ENCODE data around the gene TAS1R1.

DNA sequence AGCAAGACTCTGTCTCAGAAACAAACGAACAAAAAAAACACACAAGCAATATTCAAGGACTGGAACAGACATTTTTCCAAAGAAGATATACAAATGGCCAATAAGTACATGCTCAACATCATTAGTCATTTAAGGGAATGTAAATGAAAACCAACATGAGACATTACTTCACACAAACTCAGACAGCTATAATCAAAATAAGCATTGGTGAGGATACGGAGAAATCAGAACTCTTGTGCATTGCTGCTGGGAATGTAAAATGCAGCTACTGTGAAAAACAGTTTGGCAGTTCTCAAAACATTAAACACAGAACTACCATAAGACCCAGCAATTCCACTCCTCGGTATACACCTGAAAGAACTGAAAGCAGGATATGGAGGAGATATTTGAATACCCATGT is 16.2 kb upstream of the TAS1R1 start:
- TF ChIP-seq FOXP2 (optimal IDR thresholded peaks at IDR 0.05; ENCODE audit: borderline replicate concordance, extremely low read depth, extremely low read length, insufficient read depth) (no peak), TAF1 (IDR thresholded peaks at IDR 0.05; ENCODE audit: borderline replicate concordance, insufficient read depth, low read length) (no peak), SIN3A (IDR thresholded peaks at IDR 0.05; ENCODE audit: borderline replicate concordance, insufficient read depth, low read length) (no peak)

All from PFSK-1 (cell line).